ENCODE data around the gene PGF. TPM values are rescaled to one million over a fixed set of nuclear protein-coding genes. Genes with fewer than 3 reads are reported as not detected.
A peak's percentile ranks its signal among the peaks of the same experiment; 100 is the strongest.

PGF gene
- total RNA-seq, 4 donors from 2014 or later: 3.5 to 10.5 (median 7.9) TPM

- no peaks in the 10 kb centered on the region for H3K27me3 ChIP-seq
- no peaks in the 10 kb centered on the region for H3K9me3 ChIP-seq
- no peak for TF ChIP-seq EP300 (IDR thresholded peaks at IDR 0.05)
- DNase-seq (ENCODE audit: low spot score in 2 of 2): peak; percentile 62 to 78
- H3K4me1 ChIP-seq: peaks cover 62% of the 10 kb centered on the region
- 55% methylated on average over 23 of the region's 23 CpGs for WGBS
- H3K4me3 ChIP-seq: no peak overlapping the region
- no peaks in the 10 kb centered on the region for H3K36me3 ChIP-seq
- H3K27ac ChIP-seq: no peak overlapping the region
Measured at GRCh38 chr14:74979442-74980397, 24.3 kb upstream of the PGF start.

GRCh38 chr14:74979029-74979428 is 23.6 kb upstream of the PGF start:
- 51% methylated on average over 4 of the region's 4 CpGs for WGBS
- H3K4me1 ChIP-seq: peaks cover 67% of the 10 kb centered on the region
- H3K9me3 ChIP-seq: no peaks in the 10 kb centered on the region
- H3K27ac ChIP-seq: no peak overlapping the region
- no peak for TF ChIP-seq POLR2A (IDR thresholded peaks at IDR 0.05)
- TF ChIP-seq EP300 (IDR thresholded peaks at IDR 0.05): no peak
- no peak for TF ChIP-seq POLR2AphosphoS5 (IDR thresholded peaks at IDR 0.05)
- no peak for TF ChIP-seq CTCF (IDR thresholded peaks at IDR 0.05)
- no peak for DNase-seq (ENCODE audit: low spot score in 2 of 2)
- no peaks in the 10 kb centered on the region for H3K36me3 ChIP-seq
- H3K4me3 ChIP-seq: no peak overlapping the region
- H3K27me3 ChIP-seq: no peaks in the 10 kb centered on the region

GRCh38 chr14:74978416-74978947 is 23.1 kb upstream of the PGF start:
- TF ChIP-seq POLR2AphosphoS5 (IDR thresholded peaks at IDR 0.05): no peak
- no peak for TF ChIP-seq CTCF (IDR thresholded peaks at IDR 0.05)
- no peak for TF ChIP-seq EP300 (IDR thresholded peaks at IDR 0.05)
- no peak for TF ChIP-seq POLR2A (IDR thresholded peaks at IDR 0.05)
- H3K36me3 ChIP-seq: no peaks in the 10 kb centered on the region
- WGBS: 70% methylated on average over 11 of the region's 11 CpGs
- H3K9me3 ChIP-seq: no peaks in the 10 kb centered on the region
- H3K27me3 ChIP-seq: no peaks in the 10 kb centered on the region
- H3K4me1 ChIP-seq: peaks cover 72% of the 10 kb centered on the region
- no peak overlapping the region for H3K4me3 ChIP-seq
- DNase-seq (ENCODE audit: low spot score in 2 of 2): peak; percentile 48 to 66
- no peak overlapping the region for H3K27ac ChIP-seq

- no peak overlapping the region for H3K27ac ChIP-seq
- H3K9me3 ChIP-seq: no peaks in the 10 kb centered on the region
- no peak for DNase-seq (ENCODE audit: low spot score in 2 of 2)
- H3K36me3 ChIP-seq: no peaks in the 10 kb centered on the region
- WGBS: 56% methylated on average over 6 of the region's 6 CpGs
- H3K4me1 ChIP-seq: peaks cover 76% of the 10 kb centered on the region
- no peak for TF ChIP-seq POLR2A (IDR thresholded peaks at IDR 0.05)
- no peak for TF ChIP-seq POLR2AphosphoS5 (IDR thresholded peaks at IDR 0.05)
- no peak for TF ChIP-seq EP300 (IDR thresholded peaks at IDR 0.05)
- no peak for TF ChIP-seq CTCF (IDR thresholded peaks at IDR 0.05)
- H3K27me3 ChIP-seq: no peaks in the 10 kb centered on the region
- H3K4me3 ChIP-seq: no peak overlapping the region
Measured at GRCh38 chr14:74977901-74978385, 22.5 kb upstream of the PGF start.

- H3K4me1 ChIP-seq: peaks cover 76% of the 10 kb centered on the region
- no peak for TF ChIP-seq EP300 (IDR thresholded peaks at IDR 0.05)
- no peak for TF ChIP-seq CTCF (IDR thresholded peaks at IDR 0.05)
- no peak for TF ChIP-seq POLR2AphosphoS5 (IDR thresholded peaks at IDR 0.05)
- no peak for TF ChIP-seq POLR2A (IDR thresholded peaks at IDR 0.05)
- H3K4me3 ChIP-seq: no peak overlapping the region
- DNase-seq (ENCODE audit: low spot score in 2 of 2): peak; percentile 58 to 72
- H3K9me3 ChIP-seq: no peaks in the 10 kb centered on the region
- WGBS: 87% methylated on average over 11 of the region's 12 CpGs
- no peaks in the 10 kb centered on the region for H3K27me3 ChIP-seq
- no peak overlapping the region for H3K27ac ChIP-seq
- H3K36me3 ChIP-seq: no peaks in the 10 kb centered on the region
Measured at GRCh38 chr14:74977164-74977900, 21.9 kb upstream of the PGF start.
